ENCODE results near the gene ASTN2.

DNA sequence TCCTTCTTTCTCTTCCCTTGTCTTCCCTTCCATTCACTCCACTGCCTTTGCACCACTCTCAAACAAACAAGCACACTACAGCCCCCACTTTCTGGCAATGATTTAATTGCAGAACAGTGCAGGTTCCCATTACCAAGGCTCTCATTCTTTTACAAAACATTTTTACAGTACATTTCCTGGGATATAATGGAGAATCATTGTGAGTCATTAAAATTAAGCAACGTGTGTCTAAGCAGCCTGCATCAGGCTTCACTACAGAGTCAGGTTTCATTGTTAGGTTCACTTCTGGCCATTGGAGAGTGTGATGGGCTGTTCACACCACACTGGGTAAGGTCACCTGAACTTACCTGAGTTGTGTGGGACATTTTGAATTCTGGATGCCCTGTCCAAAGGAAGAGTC is 424.3 kb downstream of the ASTN2 start:
- TF ChIP-seq MYC (IDR thresholded peaks at IDR 0.05; ENCODE audit: low read depth, low read length) (no peak), MYC (CRISPR knock-in tag; IDR thresholded peaks at IDR 0.05; ENCODE audit: borderline replicate concordance, low read depth) (no peak), ZNF584 (CRISPR knock-in tag; IDR thresholded peaks at IDR 0.05; ENCODE audit: low read depth) (no peak), ZC3H8 (IDR thresholded peaks at IDR 0.05) (no peak), SMC3 (conservative IDR thresholded peaks at IDR 0.05; ENCODE audit: insufficient read depth, low read depth, low read length) (no peak), CBFB (CRISPR knock-in tag; IDR thresholded peaks at IDR 0.05) (no peak), ZNF780A (CRISPR knock-in tag; IDR thresholded peaks at IDR 0.05) (no peak), CEBPG (CRISPR knock-in tag; IDR thresholded peaks at IDR 0.05) (no peak), CEBPG (tag; conservative IDR thresholded peaks at IDR 0.05 in 1 of 2, IDR thresholded peaks at IDR 0.05 in 1 of 2) (no peak), RFX5 (IDR thresholded peaks at IDR 0.05; ENCODE audit: low read depth, low read length) (no peak), KLF10 (CRISPR knock-in tag; IDR thresholded peaks at IDR 0.05) (no peak), POLR2A (conservative IDR thresholded peaks at IDR 0.05) (no peak)
- TF ChIP-seq, protein P1, sequence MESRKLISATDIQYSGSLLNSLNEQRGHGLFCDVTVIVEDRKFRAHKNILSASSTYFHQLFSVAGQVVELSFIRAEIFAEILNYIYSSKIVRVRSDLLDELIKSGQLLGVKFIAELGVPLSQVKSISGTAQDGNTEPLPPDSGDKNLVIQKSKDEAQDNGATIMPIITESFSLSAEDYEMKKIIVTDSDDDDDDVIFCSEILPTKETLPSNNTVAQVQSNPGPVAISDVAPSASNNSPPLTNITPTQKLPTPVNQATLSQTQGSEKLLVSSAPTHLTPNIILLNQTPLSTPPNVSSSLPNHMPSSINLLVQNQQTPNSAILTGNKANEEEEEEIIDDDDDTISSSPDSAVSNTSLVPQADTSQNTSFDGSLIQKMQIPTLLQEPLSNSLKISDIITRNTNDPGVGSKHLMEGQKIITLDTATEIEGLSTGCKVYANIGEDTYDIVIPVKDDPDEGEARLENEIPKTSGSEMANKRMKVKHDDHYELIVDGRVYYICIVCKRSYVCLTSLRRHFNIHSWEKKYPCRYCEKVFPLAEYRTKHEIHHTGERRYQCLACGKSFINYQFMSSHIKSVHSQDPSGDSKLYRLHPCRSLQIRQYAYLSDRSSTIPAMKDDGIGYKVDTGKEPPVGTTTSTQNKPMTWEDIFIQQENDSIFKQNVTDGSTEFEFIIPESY (CRISPR knock-in tag; IDR thresholded peaks at IDR 0.05) = no peak
- TF ChIP-seq, protein P2, sequence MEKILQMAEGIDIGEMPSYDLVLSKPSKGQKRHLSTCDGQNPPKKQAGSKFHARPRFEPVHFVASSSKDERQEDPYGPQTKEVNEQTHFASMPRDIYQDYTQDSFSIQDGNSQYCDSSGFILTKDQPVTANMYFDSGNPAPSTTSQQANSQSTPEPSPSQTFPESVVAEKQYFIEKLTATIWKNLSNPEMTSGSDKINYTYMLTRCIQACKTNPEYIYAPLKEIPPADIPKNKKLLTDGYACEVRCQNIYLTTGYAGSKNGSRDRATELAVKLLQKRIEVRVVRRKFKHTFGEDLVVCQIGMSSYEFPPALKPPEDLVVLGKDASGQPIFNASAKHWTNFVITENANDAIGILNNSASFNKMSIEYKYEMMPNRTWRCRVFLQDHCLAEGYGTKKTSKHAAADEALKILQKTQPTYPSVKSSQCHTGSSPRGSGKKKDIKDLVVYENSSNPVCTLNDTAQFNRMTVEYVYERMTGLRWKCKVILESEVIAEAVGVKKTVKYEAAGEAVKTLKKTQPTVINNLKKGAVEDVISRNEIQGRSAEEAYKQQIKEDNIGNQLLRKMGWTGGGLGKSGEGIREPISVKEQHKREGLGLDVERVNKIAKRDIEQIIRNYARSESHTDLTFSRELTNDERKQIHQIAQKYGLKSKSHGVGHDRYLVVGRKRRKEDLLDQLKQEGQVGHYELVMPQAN (IDR thresholded peaks at IDR 0.05; ENCODE audit: borderline replicate concordance) = no peak
- TF ChIP-seq, protein P3, sequence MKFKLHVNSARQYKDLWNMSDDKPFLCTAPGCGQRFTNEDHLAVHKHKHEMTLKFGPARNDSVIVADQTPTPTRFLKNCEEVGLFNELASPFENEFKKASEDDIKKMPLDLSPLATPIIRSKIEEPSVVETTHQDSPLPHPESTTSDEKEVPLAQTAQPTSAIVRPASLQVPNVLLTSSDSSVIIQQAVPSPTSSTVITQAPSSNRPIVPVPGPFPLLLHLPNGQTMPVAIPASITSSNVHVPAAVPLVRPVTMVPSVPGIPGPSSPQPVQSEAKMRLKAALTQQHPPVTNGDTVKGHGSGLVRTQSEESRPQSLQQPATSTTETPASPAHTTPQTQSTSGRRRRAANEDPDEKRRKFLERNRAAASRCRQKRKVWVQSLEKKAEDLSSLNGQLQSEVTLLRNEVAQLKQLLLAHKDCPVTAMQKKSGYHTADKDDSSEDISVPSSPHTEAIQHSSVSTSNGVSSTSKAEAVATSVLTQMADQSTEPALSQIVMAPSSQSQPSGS (CRISPR knock-in tag; IDR thresholded peaks at IDR 0.05) = no peak
- TF ChIP-seq, protein P4, sequence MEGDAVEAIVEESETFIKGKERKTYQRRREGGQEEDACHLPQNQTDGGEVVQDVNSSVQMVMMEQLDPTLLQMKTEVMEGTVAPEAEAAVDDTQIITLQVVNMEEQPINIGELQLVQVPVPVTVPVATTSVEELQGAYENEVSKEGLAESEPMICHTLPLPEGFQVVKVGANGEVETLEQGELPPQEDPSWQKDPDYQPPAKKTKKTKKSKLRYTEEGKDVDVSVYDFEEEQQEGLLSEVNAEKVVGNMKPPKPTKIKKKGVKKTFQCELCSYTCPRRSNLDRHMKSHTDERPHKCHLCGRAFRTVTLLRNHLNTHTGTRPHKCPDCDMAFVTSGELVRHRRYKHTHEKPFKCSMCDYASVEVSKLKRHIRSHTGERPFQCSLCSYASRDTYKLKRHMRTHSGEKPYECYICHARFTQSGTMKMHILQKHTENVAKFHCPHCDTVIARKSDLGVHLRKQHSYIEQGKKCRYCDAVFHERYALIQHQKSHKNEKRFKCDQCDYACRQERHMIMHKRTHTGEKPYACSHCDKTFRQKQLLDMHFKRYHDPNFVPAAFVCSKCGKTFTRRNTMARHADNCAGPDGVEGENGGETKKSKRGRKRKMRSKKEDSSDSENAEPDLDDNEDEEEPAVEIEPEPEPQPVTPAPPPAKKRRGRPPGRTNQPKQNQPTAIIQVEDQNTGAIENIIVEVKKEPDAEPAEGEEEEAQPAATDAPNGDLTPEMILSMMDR (IDR thresholded peaks at IDR 0.05 in 2 of 3, conservative IDR thresholded peaks at IDR 0.05 in 1 of 3; ENCODE audit: insufficient read depth in 2 of 3, low read depth in 1 of 3, low read length in 3 of 3) = no peak

Measured in K562 (cell line).